IMR-90 (cell line): Measurements from ENCODE around the gene C19orf33. TPM values are rescaled to one million over a fixed set of nuclear protein-coding genes. Genes with fewer than 3 reads are reported as not detected.

Experiments
- ATAC-seq: fragments of 200-7000 bp; cut with Tn5 transposase; 2 replicates; pipeline ENCODE4 v1.9.1; 2020; ENCODE audit warnings: low read depth, mild to moderate bottlenecking, moderate library complexity
- BruUV-seq: library from RNA; stranded (reverse); fragments of 400-500 nt; replicated peaks from 2 replicates; lab custom pipeline; 2021; lab: Mats Ljungman, UMichigan
- CTCF ChIA-PET: fragments of 300-600 bp; formaldehyde crosslinking; extraction: SDS; loops from one replicate; lab custom pipeline; 2021; ENCODE audit warnings: antibody characterized with exemption; lab: Yijun Ruan, JAX
- POLR2A ChIA-PET: fragments of 300-600 bp; sonication (Branson Sonifier 250); formaldehyde crosslinking; loops from one replicate; lab custom pipeline; 2022; ENCODE audit warnings: antibody characterized with exemption; ENCODE audit not compliant: unreplicated experiment; lab: Charles Lee
- DNase-seq: peaks from one replicate; pipeline ENCODE4 v3.0.0; 2013
- H2AFZ ChIP-seq: replicated peaks from 2 replicates; pipeline ENCODE3; 2013; ENCODE audit warnings: low read length, mild to moderate bottlenecking; ENCODE audit not compliant: poor library complexity
- H2AK5ac ChIP-seq: 2 replicates; pipeline ENCODE4 v1.6.1; 2013; ENCODE audit warnings: low read depth, low read length, inconsistent platforms
- H2AK9ac ChIP-seq: replicated peaks from 2 replicates; pipeline ENCODE3; 2013; ENCODE audit warnings: mild to moderate bottlenecking, low read depth, low read length, moderate library complexity; ENCODE audit not compliant: poor library complexity
- H2BK120ac ChIP-seq: 2 replicates; pipeline ENCODE4 v1.6.1; 2013; ENCODE audit warnings: low read depth, low read length, inconsistent platforms
- H2BK15ac ChIP-seq: 3 replicates; pipeline ENCODE4 v1.6.1; 2013; ENCODE audit warnings: low read depth, low read length, inconsistent platforms
- H2BK20ac ChIP-seq: 2 replicates; pipeline ENCODE4 v1.6.1; 2013; ENCODE audit warnings: low read depth, mild to moderate bottlenecking, inconsistent platforms, low read length, moderate library complexity
- H2BK5ac ChIP-seq: 2 replicates; pipeline ENCODE4 v1.6.1; 2013; ENCODE audit warnings: mild to moderate bottlenecking, low read depth, low read length, inconsistent platforms; ENCODE audit not compliant: poor library complexity, severe bottlenecking
- H3K14ac ChIP-seq: replicated peaks from 2 replicates; pipeline ENCODE4 v1.6.1; 2013; ENCODE audit warnings: low read depth, low read length, inconsistent platforms
- H3K18ac ChIP-seq: 2 replicates; pipeline ENCODE4 v1.6.1; 2013; ENCODE audit warnings: low read depth, low read length, control low read depth
- H3K23ac ChIP-seq: 2 replicates; pipeline ENCODE4 v1.6.1; 2013; ENCODE audit warnings: low read depth, low read length, inconsistent platforms
- H3K27ac ChIP-seq: 2 replicates; pipeline ENCODE4 v1.5.1; 2013; ENCODE audit warnings: mild to moderate bottlenecking, control low read depth, low read length; ENCODE audit not compliant: insufficient read depth
- H3K27me3 ChIP-seq: 2 replicates; pipeline ENCODE4 v1.6.1; 2013; ENCODE audit warnings: low read length; ENCODE audit not compliant: control insufficient read depth, insufficient read depth
- H3K36me3 ChIP-seq: 2 replicates; pipeline ENCODE4 v1.6.1; 2013; ENCODE audit warnings: low read length, mixed read lengths; ENCODE audit not compliant: control insufficient read depth, insufficient read depth
- H3K4ac ChIP-seq: 2 replicates; pipeline ENCODE4 v1.6.1; 2013; ENCODE audit warnings: low read depth, low read length, inconsistent platforms
- H3K4me1 ChIP-seq: 2 replicates; pipeline ENCODE4 v1.6.1; 2013; ENCODE audit warnings: low read length, mixed read lengths; ENCODE audit not compliant: control insufficient read depth, insufficient read depth
- H3K4me2 ChIP-seq: 2 replicates; pipeline ENCODE4 v1.6.1; 2013; ENCODE audit warnings: low read depth, mild to moderate bottlenecking, control low read depth, low read length, moderate library complexity
- H3K4me3 ChIP-seq: 2 replicates; pipeline ENCODE4 v1.5.1; 2013; ENCODE audit warnings: low read depth, mild to moderate bottlenecking, control low read depth, low read length, moderate library complexity; ENCODE audit not compliant: insufficient read depth
- H3K56ac ChIP-seq: 2 replicates; pipeline ENCODE4 v1.6.1; 2013; ENCODE audit warnings: low read length, inconsistent platforms; ENCODE audit not compliant: insufficient read depth; ENCODE audit errors: extremely low read depth
- H3K79me1 ChIP-seq, 2 experiments: 2 replicates each; pipeline ENCODE4 v1.6.1; 2013; ENCODE audit warnings: low read length in 2 of 2, inconsistent platforms in 1 of 2, low read depth in 1 of 2
- H3K9ac ChIP-seq: 2 replicates; pipeline ENCODE4 v1.6.1; 2013; ENCODE audit warnings: low read depth, low read length, control low read depth
- H3K9me1 ChIP-seq: 2 replicates; pipeline ENCODE4 v1.6.1; 2013; ENCODE audit warnings: low read length, inconsistent platforms; ENCODE audit not compliant: insufficient read depth
- H3K9me3 ChIP-seq: 2 replicates; pipeline ENCODE4 v1.6.1; 2013; ENCODE audit warnings: low read length; ENCODE audit not compliant: control insufficient read depth, insufficient read depth
- H4K20me1 ChIP-seq: 2 replicates; pipeline ENCODE4 v1.6.1; 2013; ENCODE audit warnings: low read length, inconsistent platforms; ENCODE audit not compliant: insufficient read depth
- H4K5ac ChIP-seq: 2 replicates; pipeline ENCODE4 v1.6.1; 2013; ENCODE audit warnings: mild to moderate bottlenecking, low read depth, low read length, control low read depth
- H4K8ac ChIP-seq, 2 experiments: 2 replicates each; pipeline ENCODE4 v1.6.1; 2013; ENCODE audit warnings: low read depth in 2 of 2, low read length in 2 of 2, control low read depth in 1 of 2, inconsistent platforms in 1 of 2
- H4K91ac ChIP-seq: 2 replicates; pipeline ENCODE4 v1.6.1; 2013; ENCODE audit warnings: low read depth, low read length, inconsistent platforms; ENCODE audit not compliant: insufficient read depth
- MAFK ChIP-seq: IDR thresholded peaks from 2 replicates; pipeline ENCODE4 v1.6.1; 2012; ENCODE audit warnings: low read depth, low read length, improper control_type of control experiment
- POLR2A ChIP-seq: IDR thresholded peaks from 2 replicates; pipeline ENCODE4 v1.6.1; 2012; ENCODE audit warnings: mild to moderate bottlenecking, low read depth, low read length
- SMC3 ChIP-seq: fragments of 150-350 bp; IDR thresholded peaks from 2 replicates; pipeline ENCODE4 v1.6.1; 2016; ENCODE audit warnings: low read depth, mild to moderate bottlenecking, antibody characterized with exemption, low read length, moderate library complexity
- WGBS, 2 experiments: methylation state at CpG; one replicate each; pipeline versions ENCODE4 v1.1.5 to v1.1.7; 2013; ENCODE audit warnings: missing lambda C conversion rate in 2 of 2; ENCODE audit not compliant: insufficient read length in 1 of 2; ENCODE audit errors: extremely low coverage in 2 of 2; 5-methylcytosine and 5-hydroxymethylcytosine counted together
- dilution Hi-C: fragments of 300-500 bp; cut with HindIII; formaldehyde crosslinking; loops from one replicate; pipeline ENCODE4 v1.14.3; 2018; ENCODE audit warnings: low sequenced_read_pairs; ENCODE audit not compliant: unreplicated experiment
- in situ Hi-C: fragments of 300-500 bp; cut with MboI; formaldehyde crosslinking; loops from 3 replicates; pipeline ENCODE4 v1.14.3; 2019; ENCODE audit warnings: low sequenced_read_pairs, inconsistent platforms, mixed read lengths
- intact Hi-C: fragments of 100-400 bp; cut with micrococcal nuclease; formaldehyde crosslinking; loops from 2 replicates; pipeline ENCODE4 v1.10.0; 2022
- polyA plus RNA-seq, 3 experiments: library from polyadenylated mRNA; depleted of rRNA; stranded (reverse); fragments of >200 nt; gene quantifications; 2 replicates each; pipeline ENCODE4 v1.2.3, GENCODE V29; 2012; ENCODE audit warnings: low replicate concordance in 1 of 3
- total RNA-seq: library from RNA; depleted of rRNA; stranded (reverse); fragments of >200 nt; gene quantifications from 2 replicates; pipeline ENCODE4 v1.2.3, GENCODE V29; 2012
- TF ChIP-seq, protein P1 (sequence below): fragments of 150-350 bp; IDR thresholded peaks from 2 replicates; pipeline ENCODE4 v1.6.1; 2017; ENCODE audit warnings: mild to moderate bottlenecking, antibody characterized with exemption, low read length, low read depth
- TF ChIP-seq, protein P2 (sequence below): conservative IDR thresholded peaks from 2 replicates; pipeline ENCODE4 v1.5.1; 2012; ENCODE audit warnings: mild to moderate bottlenecking, low read depth, low read length, improper control_type of control experiment

The C19orf33 gene
- total and polyA plus RNA-seq, 2 of the 4 experiments (the other 2 are of a cell fraction), result 0.80 TPM; not detected in 1

DNA sequence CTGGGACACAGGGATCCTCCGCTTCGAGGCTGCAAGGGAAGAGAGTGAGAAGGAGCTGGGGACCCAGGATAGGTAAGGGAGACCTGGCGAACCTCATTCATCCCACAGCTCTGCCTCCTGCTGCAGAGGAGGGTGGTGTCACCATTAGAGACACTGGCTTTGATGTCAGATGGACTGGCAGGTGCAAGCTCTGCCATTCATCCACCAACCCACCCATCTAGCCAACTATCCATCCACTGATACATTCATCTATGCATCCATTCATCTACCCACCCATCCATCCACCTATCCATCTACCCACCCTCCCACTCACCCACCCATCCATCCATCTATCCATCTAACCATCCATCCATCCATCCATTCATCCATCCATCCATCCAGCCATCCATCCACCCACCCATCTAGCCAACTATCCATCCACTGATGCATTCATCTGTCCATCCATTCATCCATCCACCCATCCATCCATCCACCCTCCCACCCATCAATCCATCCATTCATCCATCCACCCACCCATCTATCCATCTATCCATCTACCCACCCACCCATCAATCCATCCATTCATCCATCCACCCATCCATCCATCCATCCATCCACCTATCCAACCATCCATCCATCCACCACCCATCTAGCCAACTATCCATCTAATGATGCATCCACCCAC, 5.7 kb downstream of the C19orf33 start:
- ATAC-seq (no peak), DNase-seq (no peak)
- Histone ChIP-seq H3K4me3 (no peak overlapping the region), H3K14ac (no peak overlapping the region), H4K5ac (no peak overlapping the region), H3K4me2 (no peak overlapping the region), H2BK15ac (no peak overlapping the region), H2BK5ac (no peak overlapping the region), H3K23ac (no peak overlapping the region), H3K4ac (no peak overlapping the region), H3K9me3 (no peaks in the 10 kb centered on the region), H3K4me1 (no peaks in the 10 kb centered on the region), H2BK20ac (no peak overlapping the region), H3K79me1 (peaks cover 7 to 41% of the 10 kb centered on the region in 2 experiments), H2AK5ac (no peak overlapping the region), H4K91ac (no peak overlapping the region), H3K27ac (no peak overlapping the region), H3K18ac (no peak overlapping the region), H3K9ac (no peak overlapping the region), H3K36me3 (peaks cover 23% of the 10 kb centered on the region), H2BK120ac (no peak overlapping the region), H2AK9ac (no peak overlapping the region), H3K27me3 (no peaks in the 10 kb centered on the region), H3K56ac (no peak overlapping the region), H4K8ac (no peak overlapping the region), H2AFZ (no peak overlapping the region), H3K9me1 (no peaks in the 10 kb centered on the region), H4K20me1 (peaks cover 4% of the 10 kb centered on the region; the same call in 1 of the 2 replicates)
- BruUV-seq, result no TSS peak
- TF ChIP-seq, protein P1, sequence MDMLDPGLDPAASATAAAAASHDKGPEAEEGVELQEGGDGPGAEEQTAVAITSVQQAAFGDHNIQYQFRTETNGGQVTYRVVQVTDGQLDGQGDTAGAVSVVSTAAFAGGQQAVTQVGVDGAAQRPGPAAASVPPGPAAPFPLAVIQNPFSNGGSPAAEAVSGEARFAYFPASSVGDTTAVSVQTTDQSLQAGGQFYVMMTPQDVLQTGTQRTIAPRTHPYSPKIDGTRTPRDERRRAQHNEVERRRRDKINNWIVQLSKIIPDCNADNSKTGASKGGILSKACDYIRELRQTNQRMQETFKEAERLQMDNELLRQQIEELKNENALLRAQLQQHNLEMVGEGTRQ, result no peak
- TF ChIP-seq, protein P2, sequence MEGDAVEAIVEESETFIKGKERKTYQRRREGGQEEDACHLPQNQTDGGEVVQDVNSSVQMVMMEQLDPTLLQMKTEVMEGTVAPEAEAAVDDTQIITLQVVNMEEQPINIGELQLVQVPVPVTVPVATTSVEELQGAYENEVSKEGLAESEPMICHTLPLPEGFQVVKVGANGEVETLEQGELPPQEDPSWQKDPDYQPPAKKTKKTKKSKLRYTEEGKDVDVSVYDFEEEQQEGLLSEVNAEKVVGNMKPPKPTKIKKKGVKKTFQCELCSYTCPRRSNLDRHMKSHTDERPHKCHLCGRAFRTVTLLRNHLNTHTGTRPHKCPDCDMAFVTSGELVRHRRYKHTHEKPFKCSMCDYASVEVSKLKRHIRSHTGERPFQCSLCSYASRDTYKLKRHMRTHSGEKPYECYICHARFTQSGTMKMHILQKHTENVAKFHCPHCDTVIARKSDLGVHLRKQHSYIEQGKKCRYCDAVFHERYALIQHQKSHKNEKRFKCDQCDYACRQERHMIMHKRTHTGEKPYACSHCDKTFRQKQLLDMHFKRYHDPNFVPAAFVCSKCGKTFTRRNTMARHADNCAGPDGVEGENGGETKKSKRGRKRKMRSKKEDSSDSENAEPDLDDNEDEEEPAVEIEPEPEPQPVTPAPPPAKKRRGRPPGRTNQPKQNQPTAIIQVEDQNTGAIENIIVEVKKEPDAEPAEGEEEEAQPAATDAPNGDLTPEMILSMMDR, result no peak
- TF ChIP-seq POLR2A (no peak), SMC3 (no peak), MAFK (no peak)
- in situ Hi-C loops (no loop called here), intact Hi-C loops (no loop called here), dilution Hi-C loops (no loop called here)
- no CpG with 5 or more reads among the region's 3 CpGs for WGBS, 2 experiments
- POLR2A ChIA-PET, result no interaction called here
- CTCF ChIA-PET, result no interaction called here
